Endothelial cell of umbilical vein (primary cell): Measurements from ENCODE around the gene TUBGCP4. TPM values are rescaled to one million over a fixed set of nuclear protein-coding genes. Genes with fewer than 3 reads are reported as not detected.

ENCODE experiments used
- BruUV-seq: library from RNA; stranded (reverse); fragments of 400-500 nt; replicated peaks from 2 replicates; lab custom pipeline; 2021; lab: Mats Ljungman, UMichigan
- CTCF ChIA-PET: fragments of 300-600, 350-600 bp; sonication (Branson Sonifier 250); formaldehyde crosslinking; loops from one replicate; lab custom pipeline; 2021; ENCODE audit warnings: antibody characterized with exemption, inconsistent platforms; lab: Charles Lee
- POLR2A ChIA-PET: fragments of 300-600, 350-600 bp; sonication (Branson Sonifier 250); formaldehyde crosslinking; loops from one replicate; lab custom pipeline; 2021; ENCODE audit warnings: antibody characterized with exemption, inconsistent platforms; lab: Charles Lee
- DNase-seq: peaks from one replicate; pipeline ENCODE4 v3.0.0-alpha.2; 2011; ENCODE audit warnings: low read depth, low spot score
- FAIRE-seq: peaks from 2 replicates; lab custom pipeline; 2011; peaks lifted over from hg19 to GRCh38; lab: Jason Lieb, UNC
- H2AFZ ChIP-seq: 2 replicates; pipeline ENCODE4 v1.6.0; 2012; ENCODE audit warnings: low read depth, low read length, control low read depth, inconsistent platforms
- H3K27ac ChIP-seq: 2 replicates; pipeline ENCODE4 v1.5.1; 2011; ENCODE audit warnings: low read depth, mild to moderate bottlenecking, control low read depth, low read length, moderate library complexity; ENCODE audit not compliant: insufficient read depth
- H3K27me3 ChIP-seq, 2 experiments: 2 replicates each; pipeline versions ENCODE4 v1.6.0 to v1.6.1; 2011; ENCODE audit warnings: low read length in 2 of 2, mixed read lengths in 1 of 2; ENCODE audit not compliant: control insufficient read depth in 2 of 2, insufficient read depth in 2 of 2
- H3K36me3 ChIP-seq, 2 experiments: 2 replicates in 1 of 2; 3 replicates in 1 of 2; pipeline ENCODE4 v1.5.1; 2011; ENCODE audit warnings: low read length in 2 of 2, mild to moderate bottlenecking in 1 of 2, moderate library complexity in 1 of 2; ENCODE audit not compliant: control insufficient read depth in 2 of 2, insufficient read depth in 2 of 2; ENCODE audit errors: extremely low read depth in 1 of 2
- H3K4me1 ChIP-seq: 3 replicates; pipeline ENCODE4 v1.5.1; 2011; ENCODE audit warnings: mild to moderate bottlenecking, low read length; ENCODE audit not compliant: control insufficient read depth, insufficient read depth; ENCODE audit errors: extremely low read depth
- H3K4me2 ChIP-seq: 2 replicates; pipeline ENCODE4 v1.6.1; 2011; ENCODE audit warnings: low read length, control low read depth, mixed read lengths; ENCODE audit not compliant: insufficient read depth
- H3K4me3 ChIP-seq, 3 experiments: fragments of 200-600 bp in 1 of 3; sonication (generic), shearing (Covaris generic) in 1 of 3; replicated peaks in 1 of 3; 2 replicates each; pipeline ENCODE4 v1.5.1; 2011 to 2016; ENCODE audit warnings: control low read depth in 3 of 3, low read length in 3 of 3, mild to moderate bottlenecking in 2 of 3, inconsistent platforms in 1 of 3, low read depth in 1 of 3, moderate library complexity in 1 of 3; ENCODE audit not compliant: insufficient read depth in 1 of 3
- H3K79me2 ChIP-seq: 2 replicates; pipeline ENCODE4 v1.6.0; 2012; ENCODE audit warnings: low read length, inconsistent platforms; ENCODE audit not compliant: control insufficient read depth, insufficient read depth
- H3K9ac ChIP-seq: replicated peaks from 2 replicates; pipeline ENCODE3; 2011; ENCODE audit warnings: low read length, control low read depth; ENCODE audit not compliant: insufficient read depth; ENCODE audit errors: extremely low read depth
- H3K9me1 ChIP-seq: replicated peaks from 3 replicates; pipeline ENCODE4 v1.6.0; 2011; ENCODE audit warnings: mild to moderate bottlenecking, low read length; ENCODE audit not compliant: control insufficient read depth, insufficient read depth; ENCODE audit errors: extremely low read depth
- H3K9me3 ChIP-seq: replicated peaks from 2 replicates; pipeline ENCODE4 v1.5.1; 2012; ENCODE audit warnings: low read length, inconsistent platforms; ENCODE audit not compliant: control insufficient read depth, insufficient read depth
- H4K20me1 ChIP-seq: replicated peaks from 2 replicates; pipeline ENCODE3; 2011; ENCODE audit warnings: mild to moderate bottlenecking, low read length; ENCODE audit not compliant: control insufficient read depth, insufficient read depth; ENCODE audit errors: extremely low read depth
- CTCF ChIP-seq, 2 donors: IDR thresholded peaks; 1 replicate in 1 of 2; 2 replicates in 1 of 2; pipeline ENCODE4 v1.5.1; 2011; ENCODE audit warnings: low read length in 2 of 2, mild to moderate bottlenecking in 2 of 2, moderate library complexity in 2 of 2, control low read depth in 1 of 2, inconsistent platforms in 1 of 2, low read depth in 1 of 2; ENCODE audit not compliant: insufficient read depth in 1 of 2; ENCODE audit errors: extremely low read depth in 1 of 2
- EZH2 ChIP-seq: IDR thresholded peaks from 2 replicates; pipeline ENCODE4 v1.6.1; 2012; ENCODE audit warnings: borderline replicate concordance, low read depth, mild to moderate bottlenecking, moderate library complexity, low read length, inconsistent platforms; ENCODE audit not compliant: severe bottlenecking
- FOS ChIP-seq: IDR thresholded peaks from 2 replicates; pipeline ENCODE4 v1.6.1; 2011; ENCODE audit warnings: mild to moderate bottlenecking, low read length, moderate library complexity, borderline replicate concordance; ENCODE audit not compliant: insufficient read depth
- GATA2 ChIP-seq: IDR thresholded peaks from 2 replicates; pipeline ENCODE4 v1.7.0; 2011; ENCODE audit warnings: low read depth, mild to moderate bottlenecking, moderate library complexity, mixed read lengths, low read length; ENCODE audit not compliant: insufficient read length, insufficient read depth
- JUN ChIP-seq: IDR thresholded peaks from 2 replicates; pipeline ENCODE4 v1.6.1; 2011; ENCODE audit warnings: borderline replicate concordance, low read depth; ENCODE audit not compliant: insufficient read length, insufficient read depth
- MAX ChIP-seq: IDR thresholded peaks from 2 replicates; pipeline ENCODE4 v1.6.1; 2011; ENCODE audit not compliant: insufficient read depth, insufficient read length
- MYC ChIP-seq: IDR thresholded peaks from one replicate; pipeline ENCODE4 v1.6.1; 2011; ENCODE audit warnings: mild to moderate bottlenecking, low read depth, low read length
- POLR2A ChIP-seq: IDR thresholded peaks from 2 replicates; pipeline ENCODE4 v1.6.1; 2012; ENCODE audit warnings: low read depth, mild to moderate bottlenecking, control low read depth, low read length
- POLR2AphosphoS5 ChIP-seq: IDR thresholded peaks from 2 replicates; pipeline ENCODE4 v1.6.1; 2012; ENCODE audit warnings: low read depth, mild to moderate bottlenecking, control low read depth, low read length, moderate library complexity; ENCODE audit not compliant: insufficient read depth
- dilution Hi-C: fragments of 300-500 bp; cut with MboI; formaldehyde crosslinking; loops from one replicate; pipeline ENCODE4 v1.15.0; 2019; ENCODE audit warnings: low sequenced_read_pairs; ENCODE audit not compliant: extremely low pct_ligation_motif_present
- intact Hi-C: fragments of 100-400 bp; cut with micrococcal nuclease; formaldehyde crosslinking; loops from one replicate; pipeline ENCODE4 v1.10.0; 2022
- polyA plus RNA-seq, 4 experiments: library from polyadenylated mRNA; depleted of rRNA in 3 of 4; stranded (reverse) in 3 of 4; unstranded in 1 of 4; fragments of >200 nt; gene quantifications; 2 replicates each; pipeline versions ENCODE4 v1.2.1 to v1.2.3, GENCODE V29; 2011 to 2012; ENCODE audit warnings: missing spikeins in 1 of 4
- total RNA-seq: library from RNA; stranded (reverse); gene quantifications from 2 replicates; pipeline ENCODE4 v1.2.3, GENCODE V29; 2021

The TUBGCP4 gene
- total and polyA plus RNA-seq, 2 donors (not counting 3 experiments of a cell fraction or from before 2014, with no cell fraction given): 6.5 to 19.4 TPM

DNA sequence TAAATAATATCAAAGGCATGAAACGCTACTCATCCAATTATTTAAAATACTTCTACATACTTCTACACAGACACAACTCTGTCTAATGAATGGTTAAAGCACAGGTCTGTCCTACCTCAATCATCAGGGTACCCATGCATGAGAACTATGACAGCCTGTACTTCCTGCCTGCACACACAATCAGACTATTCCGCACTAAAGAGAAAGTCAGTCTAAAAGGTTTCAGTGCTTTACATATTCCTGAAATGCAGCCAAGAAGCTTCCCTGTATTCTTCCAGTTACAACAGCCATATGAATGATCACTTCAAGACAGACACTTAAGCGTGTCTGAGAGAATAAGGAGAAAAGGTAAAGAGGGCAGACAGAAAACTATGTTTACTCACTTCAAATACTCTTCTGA, 58.8 kb downstream of the TUBGCP4 start:
- H3K36me3 ChIP-seq: peaks cover 11 to 14% of the 10 kb centered on the region in 2 experiments
- FAIRE-seq (no peak), DNase-seq (peak; percentile 8)
- TF ChIP-seq JUN (no peak), MYC (no peak), POLR2AphosphoS5 (no peak), MAX (no peak), POLR2A (no peak), CTCF (IDR thresholded peaks at IDR 0.05; ENCODE audit: extremely low read depth in 1 of 2, insufficient read depth in 1 of 2, low read depth in 1 of 2, low read length in 2 of 2) (no peak), FOS (no peak), GATA2 (no peak), EZH2 (no peak)
- no peak overlapping the region for H3K9ac ChIP-seq
- no peaks in the 10 kb centered on the region for H3K4me1 ChIP-seq
- H4K20me1 ChIP-seq: no peaks in the 10 kb centered on the region
- intact Hi-C loops: no loop called here
- no peaks in the 10 kb centered on the region for H3K79me2 ChIP-seq
- dilution Hi-C loops: no loop called here
- ChIA-PET CTCF (interaction anchor here (1.1 kb wide), 1 partner anchor 12 kb away, joined by 3 read pairs; no protein-coding TSS in a partner anchor), POLR2A (no interaction called here)
- H2AFZ ChIP-seq: no peak overlapping the region
- no TSS peak for BruUV-seq
- H3K27me3 ChIP-seq: no peaks in the 10 kb centered on the region
- H3K4me2 ChIP-seq: no peak overlapping the region
- no peaks in the 10 kb centered on the region for H3K9me3 ChIP-seq
- no peak overlapping the region for H3K27ac ChIP-seq
- H3K4me3 ChIP-seq: no peak overlapping the region
- H3K9me1 ChIP-seq: no peaks in the 10 kb centered on the region
